Measurements from ENCODE around the gene TENM4. TPM values are rescaled to one million over a fixed set of nuclear protein-coding genes. Genes with fewer than 3 reads are reported as not detected.

Gene TENM4
- total RNA-seq, 1 donor from 2014 or later = 117 TPM

DNA sequence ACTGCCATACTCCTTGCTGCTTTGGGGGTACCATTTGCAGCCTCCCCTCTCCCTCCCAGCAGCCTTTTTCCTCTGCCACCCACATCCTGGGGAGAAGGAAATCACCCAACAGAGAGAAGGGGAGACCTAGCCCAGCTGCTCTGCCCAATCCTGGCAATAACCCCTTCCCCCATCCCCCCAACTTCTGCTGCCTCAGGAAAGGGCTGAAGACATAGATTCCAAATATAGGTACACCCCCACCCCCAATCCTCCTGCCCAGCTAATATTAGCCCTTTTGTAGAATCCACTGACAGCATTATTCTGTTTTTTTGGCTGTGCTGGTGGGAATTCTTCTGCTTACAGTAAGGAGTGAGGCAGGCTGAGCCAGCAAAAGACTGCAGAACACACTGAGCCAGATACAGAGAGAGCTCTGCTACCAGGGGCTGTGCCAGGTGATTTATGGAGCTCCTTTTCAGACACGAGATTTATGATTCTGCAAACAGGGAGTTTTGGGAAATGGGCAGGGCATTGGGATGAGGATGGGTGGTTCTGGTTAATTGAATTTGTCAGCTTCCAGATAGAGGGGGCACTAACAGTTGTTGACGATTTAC, 164.0 kb downstream of the TENM4 start:
- peaks cover 6% of the 10 kb centered on the region for H3K4me1 Mint-ChIP-seq (ENCODE audit: low read depth)
- no peak for DNase-seq (ENCODE audit: low spot score, unreplicated experiment)
- no peak overlapping the region for H3K4me3 Mint-ChIP-seq (ENCODE audit: low read depth)
- H3K27ac Mint-ChIP-seq = no peak overlapping the region
- H3K9me3 Mint-ChIP-seq (ENCODE audit: low read depth) = no peaks in the 10 kb centered on the region
- peaks cover 2% of the 10 kb centered on the region for H3K36me3 Mint-ChIP-seq (ENCODE audit: insufficient read depth)
- TF ChIP-seq CTCF (IDR thresholded peaks at IDR 0.05; ENCODE audit: unreplicated experiment) = no peak
- no peaks in the 10 kb centered on the region for H3K27me3 Mint-ChIP-seq

DNA sequence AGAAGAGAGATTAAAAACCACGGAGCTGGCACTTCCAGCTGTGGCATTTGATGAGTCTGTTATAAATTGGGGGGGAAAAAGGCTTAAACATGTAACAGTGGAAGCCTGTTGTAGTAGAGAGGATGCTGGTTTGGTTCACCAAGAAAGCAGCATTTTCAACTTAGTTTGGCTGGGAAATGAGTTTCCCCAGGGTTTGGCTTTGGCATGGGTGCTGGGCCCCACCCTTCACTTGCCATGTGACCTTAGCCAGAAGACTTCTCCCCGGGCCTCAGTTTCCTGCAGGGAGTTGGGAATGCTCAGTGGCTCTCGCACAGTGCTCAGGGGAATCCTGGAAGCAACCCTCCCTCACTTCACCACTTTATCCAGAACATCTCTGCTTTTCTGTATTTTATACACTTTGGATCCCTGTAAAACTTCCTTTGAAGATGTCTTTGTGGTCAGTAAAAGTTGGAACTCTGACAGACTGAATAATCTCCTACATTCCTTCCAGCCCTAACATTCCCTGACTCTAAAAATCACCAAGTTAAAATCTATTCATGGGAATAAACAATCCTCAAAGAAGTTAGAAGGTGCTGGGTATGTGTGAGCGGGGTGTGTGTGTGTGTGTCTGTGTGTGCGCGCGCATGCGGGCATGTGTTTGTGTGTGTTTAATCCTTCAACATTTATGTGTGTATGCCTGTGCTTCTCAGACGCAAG, 166.0 kb downstream of the TENM4 start:
- Mint-ChIP-seq H3K4me1 (ENCODE audit: low read depth) (peaks cover 19% of the 10 kb centered on the region), H3K27ac (no peak overlapping the region), H3K27me3 (no peaks in the 10 kb centered on the region), H3K9me3 (ENCODE audit: low read depth) (no peaks in the 10 kb centered on the region), H3K4me3 (ENCODE audit: low read depth) (no peak overlapping the region), H3K36me3 (ENCODE audit: insufficient read depth) (peaks cover 2% of the 10 kb centered on the region)
- TF ChIP-seq CTCF (IDR thresholded peaks at IDR 0.05; ENCODE audit: unreplicated experiment) = no peak
- DNase-seq (ENCODE audit: low spot score, unreplicated experiment) = no peak

DNA sequence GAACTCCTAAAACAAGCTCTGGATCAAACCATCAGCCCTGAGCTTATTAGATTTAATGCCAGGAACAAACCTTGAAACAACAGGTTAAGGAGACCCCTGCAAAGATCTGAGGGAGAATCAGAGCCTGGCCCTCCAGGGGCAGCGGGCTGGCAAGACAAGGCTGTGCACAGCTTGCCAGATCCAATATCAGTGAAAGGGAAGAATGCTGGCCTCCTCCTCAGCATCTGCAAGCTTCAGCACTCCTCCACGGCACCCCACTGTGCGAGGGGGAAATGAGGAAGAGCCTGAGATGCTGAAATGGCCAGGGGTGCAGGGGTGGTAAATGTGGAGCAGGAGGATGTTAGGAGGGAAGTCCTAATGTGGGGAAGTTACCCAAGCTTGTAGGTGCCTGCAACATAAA, 167.0 kb downstream of the TENM4 start:
- no peak for DNase-seq (ENCODE audit: low spot score, unreplicated experiment)
- no peak overlapping the region for H3K27ac Mint-ChIP-seq
- H3K4me1 Mint-ChIP-seq (ENCODE audit: low read depth) = peaks cover 19% of the 10 kb centered on the region
- TF ChIP-seq CTCF (IDR thresholded peaks at IDR 0.05; ENCODE audit: unreplicated experiment) = no peak
- H3K9me3 Mint-ChIP-seq (ENCODE audit: low read depth) = no peaks in the 10 kb centered on the region
- H3K36me3 Mint-ChIP-seq (ENCODE audit: insufficient read depth) = peaks cover 2% of the 10 kb centered on the region
- no peaks in the 10 kb centered on the region for H3K27me3 Mint-ChIP-seq
- no peak overlapping the region for H3K4me3 Mint-ChIP-seq (ENCODE audit: low read depth)

- Mint-ChIP-seq H3K27me3 (no peaks in the 10 kb centered on the region), H3K4me3 (ENCODE audit: low read depth) (no peak overlapping the region), H3K9me3 (ENCODE audit: low read depth) (no peaks in the 10 kb centered on the region), H3K36me3 (ENCODE audit: insufficient read depth) (no peaks in the 10 kb centered on the region), H3K27ac (no peak overlapping the region), H3K4me1 (ENCODE audit: low read depth) (peaks cover 13% of the 10 kb centered on the region)
- TF ChIP-seq CTCF (IDR thresholded peaks at IDR 0.05; ENCODE audit: unreplicated experiment) = no peak
- DNase-seq (ENCODE audit: low spot score, unreplicated experiment) = no peak
Observed at GRCh38 chr11:79269611-79270307, 171.1 kb downstream of the TENM4 start.

DNA sequence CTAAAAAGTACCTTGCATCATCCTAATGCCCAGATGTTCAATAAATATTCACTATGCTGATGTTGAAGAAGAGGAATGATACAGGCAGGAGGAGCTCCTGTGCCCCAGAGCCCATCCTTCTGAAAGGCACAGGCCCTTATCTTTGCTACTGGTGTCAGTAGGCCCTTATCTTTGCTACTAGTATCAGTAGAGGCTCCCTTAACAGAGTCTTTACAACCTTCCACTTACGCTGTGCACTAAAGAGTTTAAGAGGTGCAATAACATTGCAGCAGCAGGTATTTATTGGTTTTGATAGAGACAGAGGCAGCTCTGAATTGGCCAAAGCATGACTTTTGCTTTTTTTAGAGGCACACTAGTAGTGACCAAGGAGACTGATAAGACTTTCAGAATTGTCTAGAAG, 174.4 kb downstream of the TENM4 start:
- H3K4me1 Mint-ChIP-seq (ENCODE audit: low read depth) = peaks cover 13% of the 10 kb centered on the region
- no peak for DNase-seq (ENCODE audit: low spot score, unreplicated experiment)
- no peaks in the 10 kb centered on the region for H3K9me3 Mint-ChIP-seq (ENCODE audit: low read depth)
- no peak for TF ChIP-seq CTCF (IDR thresholded peaks at IDR 0.05; ENCODE audit: unreplicated experiment)
- no peaks in the 10 kb centered on the region for H3K27me3 Mint-ChIP-seq
- H3K36me3 Mint-ChIP-seq (ENCODE audit: insufficient read depth) = no peaks in the 10 kb centered on the region
- no peak overlapping the region for H3K27ac Mint-ChIP-seq
- no peak overlapping the region for H3K4me3 Mint-ChIP-seq (ENCODE audit: low read depth)

All from progenitor cell of endocrine pancreas (in vitro differentiated cells).